ENCODE measurements around the gene NSUN3. TPM values are rescaled to one million over a fixed set of nuclear protein-coding genes. Genes with fewer than 3 reads are reported as not detected.
"Not testable (repeated sequence)": the region's sequence is repeated elsewhere in the genome, so short reads cannot be mapped to it uniquely, and the experiment has no call there.

The NSUN3 gene
- polyA plus RNA-seq, 1 donor from 2014 or later, result 8.7 TPM

DNA sequence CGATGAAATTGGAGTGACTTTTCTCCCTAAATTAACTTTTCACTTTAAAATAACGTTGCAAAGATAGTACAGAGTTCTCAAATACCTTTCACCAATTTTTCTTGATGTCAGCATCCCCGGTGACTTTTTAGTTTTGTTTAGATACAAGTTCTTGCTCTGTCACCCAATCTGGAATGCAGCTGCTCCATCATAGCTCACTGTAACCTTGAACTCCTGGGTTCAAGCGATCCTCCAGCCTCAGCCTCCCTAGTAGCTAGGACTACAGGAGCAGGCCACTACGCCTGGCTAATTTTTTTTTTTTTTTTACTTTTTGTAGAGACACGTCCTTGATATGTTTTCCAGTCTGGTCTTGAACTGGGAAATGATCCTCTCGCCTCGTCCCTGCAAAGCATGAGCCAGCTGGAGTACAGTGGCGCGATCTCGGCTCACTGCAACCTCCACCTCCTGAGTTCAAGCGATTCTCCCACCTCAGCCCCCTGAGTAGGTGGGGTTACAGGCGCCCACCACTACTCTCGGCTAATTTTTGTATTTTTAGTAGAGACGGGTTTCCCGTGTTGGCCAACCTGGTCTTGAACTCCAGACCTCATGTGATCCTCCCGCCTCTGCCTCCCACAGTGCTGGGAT is 747 bp downstream of the NSUN3 start:
- H3K27ac Mint-ChIP-seq, result peak overlapping the region; percentile 87 to 100 (median 100)
- peaks cover 0 to 1% (median 0%) of the 10 kb centered on the region in 3 donors for H3K9me3 Mint-ChIP-seq
- peak overlapping the region; percentile 96 to 99 (median 98) for H3K4me3 Mint-ChIP-seq
- H3K4me1 Mint-ChIP-seq, result peaks cover 22 to 39% (median 32%) of the 10 kb centered on the region in 3 donors
- peaks cover 3% of the 10 kb centered on the region for H3K36me3 Mint-ChIP-seq
- H3K27me3 Mint-ChIP-seq, result no peaks in the 10 kb centered on the region

DNA sequence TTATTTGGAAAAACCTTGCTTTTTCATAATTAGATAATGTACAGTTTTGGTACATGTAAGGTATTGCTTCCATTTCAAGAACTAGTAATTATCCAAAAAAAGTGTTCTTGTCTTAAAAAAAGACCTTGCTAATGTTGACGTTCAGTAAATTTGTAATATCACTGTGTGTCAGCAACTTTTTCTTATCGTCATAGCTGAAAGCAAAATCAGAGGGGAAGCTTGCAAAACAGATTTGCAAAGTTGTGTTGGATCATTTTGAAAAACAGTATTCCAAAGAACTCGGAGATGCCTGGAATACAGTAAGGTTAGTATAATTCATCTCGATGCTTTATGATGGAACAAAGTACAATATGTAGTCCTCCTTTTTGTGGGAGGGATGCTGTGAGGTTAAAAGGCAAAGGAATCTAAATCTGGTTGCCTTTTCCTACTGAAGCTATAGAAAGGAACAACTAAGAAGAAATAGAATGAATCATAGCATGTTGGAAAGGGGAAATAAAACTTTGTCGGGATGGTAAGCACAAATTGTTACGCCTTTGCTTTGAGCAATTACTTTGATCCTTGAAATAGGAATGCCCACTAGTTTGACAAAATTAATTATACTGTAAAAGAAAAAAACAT is 1.5 kb downstream of the NSUN3 start:
- peak overlapping the region in 2 of 3 donors; percentile 87 to 100 for H3K27ac Mint-ChIP-seq
- peaks cover 3% of the 10 kb centered on the region for H3K36me3 Mint-ChIP-seq
- H3K27me3 Mint-ChIP-seq, result no peaks in the 10 kb centered on the region
- peak overlapping the region; percentile 96 to 99 (median 98) for H3K4me3 Mint-ChIP-seq
- H3K9me3 Mint-ChIP-seq, result peaks cover 0 to 1% (median 0%) of the 10 kb centered on the region in 3 donors
- peaks cover 28 to 43% (median 37%) of the 10 kb centered on the region in 3 donors for H3K4me1 Mint-ChIP-seq

DNA sequence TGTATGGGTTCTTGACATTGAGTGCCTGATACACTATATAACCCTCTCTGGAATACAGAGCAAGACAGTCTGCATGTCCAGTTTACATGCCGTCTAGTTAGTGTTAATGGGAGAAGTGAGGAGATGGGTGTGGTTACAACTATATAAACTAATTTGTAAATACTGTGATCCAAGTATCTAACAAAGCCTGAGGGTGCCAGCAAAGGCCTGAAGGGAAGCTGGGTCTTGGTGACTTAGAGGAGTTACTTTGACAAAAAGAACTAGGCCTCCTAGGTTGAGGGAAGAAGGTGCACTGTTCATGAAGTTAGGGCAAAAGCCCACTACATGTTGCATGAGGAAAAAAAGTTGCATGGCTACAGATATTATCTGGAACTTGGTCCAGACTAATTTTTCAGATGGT is 2.3 kb downstream of the NSUN3 start:
- Mint-ChIP-seq H3K27me3 (no peaks in the 10 kb centered on the region), H3K4me1 (peaks cover 30 to 44% (median 37%) of the 10 kb centered on the region in 3 donors), H3K9me3 (peaks cover 0 to 1% (median 0%) of the 10 kb centered on the region in 3 donors), H3K36me3 (peaks cover 3% of the 10 kb centered on the region), H3K27ac (no peak overlapping the region), H3K4me3 (peak overlapping the region in 2 of 4 donors; percentile 8 to 73)

DNA sequence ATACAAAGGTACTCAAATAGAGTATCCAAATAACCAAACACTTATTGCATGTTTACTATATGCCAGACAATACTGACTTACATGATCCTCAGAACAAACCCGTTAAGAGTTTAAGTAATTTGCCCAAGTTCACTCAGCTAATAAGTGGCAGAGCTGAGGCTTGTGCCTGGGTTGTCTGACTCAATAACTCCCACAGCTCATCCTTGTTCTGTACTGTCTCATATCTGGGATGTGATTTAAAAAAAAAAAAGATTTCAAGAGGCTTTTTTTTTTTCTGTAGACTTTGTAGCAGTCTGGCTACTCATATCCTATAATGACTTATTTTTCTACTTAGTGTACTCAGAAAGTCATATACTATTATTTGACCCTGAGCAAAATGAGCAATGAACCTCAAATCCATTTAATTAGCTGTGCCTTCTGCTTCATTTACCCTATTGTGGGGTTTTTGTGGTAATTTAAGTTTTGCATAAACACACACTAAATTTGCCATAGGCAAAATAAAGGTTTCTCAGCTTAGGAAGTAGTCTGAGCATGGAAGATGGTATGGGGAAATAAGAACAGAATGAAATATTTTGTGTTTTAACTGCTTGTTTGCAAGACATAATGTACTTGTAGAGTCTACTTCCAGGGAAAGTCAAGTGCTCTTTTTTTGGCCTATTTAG is 3.1 kb downstream of the NSUN3 start:
- H3K27ac Mint-ChIP-seq, result peak overlapping the region in 1 of 3 donors; percentile 80
- H3K4me1 Mint-ChIP-seq, result peaks cover 30 to 44% (median 37%) of the 10 kb centered on the region in 3 donors

DNA sequence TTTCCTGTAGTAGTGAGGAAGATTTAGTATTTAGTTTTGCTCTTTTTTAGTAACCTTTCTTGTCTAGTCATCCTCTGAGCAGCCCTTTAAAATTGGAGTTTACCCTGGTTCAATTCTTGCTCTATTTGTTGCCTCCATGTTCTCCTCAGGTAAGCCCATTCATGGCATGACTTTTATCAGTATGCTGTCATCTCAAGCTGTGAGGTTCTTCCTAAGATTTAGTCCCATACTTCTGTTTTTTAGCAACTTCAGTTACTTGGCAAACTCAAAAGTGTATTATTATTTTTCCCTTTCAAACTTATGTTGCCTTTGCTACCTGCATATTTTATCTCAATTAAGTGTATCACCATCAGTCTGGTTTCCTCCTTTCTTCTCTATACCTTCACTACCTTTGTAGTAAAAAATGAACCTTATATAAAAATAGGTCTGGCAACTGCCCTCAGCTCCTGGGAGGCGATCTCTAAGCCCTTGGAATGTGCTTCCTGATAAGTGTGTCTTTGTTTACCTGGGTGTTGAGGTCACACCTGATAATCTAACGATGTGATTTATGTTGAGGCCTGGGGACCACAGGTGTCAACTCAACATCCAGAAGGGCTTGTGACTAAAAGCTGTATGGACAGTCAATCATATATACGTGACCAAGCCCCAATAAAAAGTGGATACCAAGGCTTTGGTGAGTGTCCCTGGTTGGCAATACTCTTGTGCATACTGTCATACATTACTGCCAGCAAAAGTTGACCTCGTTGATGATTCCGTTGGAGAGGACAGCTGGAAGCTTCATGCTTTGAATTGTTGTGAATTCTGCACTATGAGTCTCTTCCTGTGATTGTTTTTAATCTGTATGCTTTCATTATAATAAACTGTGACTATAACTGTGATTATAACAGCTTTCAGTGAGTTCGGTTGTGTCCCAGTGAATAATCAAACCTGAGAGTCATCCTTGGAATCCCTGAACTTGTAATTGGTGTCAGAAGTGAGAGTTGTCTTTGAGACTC is 3.9 kb downstream of the NSUN3 start:
- Mint-ChIP-seq H3K4me1 (peaks cover 34 to 46% (median 37%) of the 10 kb centered on the region in 3 donors), H3K27me3 (no peaks in the 10 kb centered on the region), H3K36me3 (peaks cover 3% of the 10 kb centered on the region), H3K27ac (peak overlapping the region in 2 of 3 donors; percentile 47 to 80), H3K9me3 (peaks cover 0 to 1% (median 0%) of the 10 kb centered on the region in 3 donors), H3K4me3 (peak overlapping the region in 3 of 4 donors; percentile 15 to 73 (median 65))

More for the DNA sequence above, 3.1 kb downstream of the NSUN3 start:
- H3K36me3 Mint-ChIP-seq, result peaks cover 3% of the 10 kb centered on the region
- H3K9me3 Mint-ChIP-seq, result peaks cover 0 to 1% (median 0%) of the 10 kb centered on the region in 3 donors
- peak overlapping the region in 1 of 4 donors; percentile 15 for H3K4me3 Mint-ChIP-seq
- no peaks in the 10 kb centered on the region for H3K27me3 Mint-ChIP-seq

DNA sequence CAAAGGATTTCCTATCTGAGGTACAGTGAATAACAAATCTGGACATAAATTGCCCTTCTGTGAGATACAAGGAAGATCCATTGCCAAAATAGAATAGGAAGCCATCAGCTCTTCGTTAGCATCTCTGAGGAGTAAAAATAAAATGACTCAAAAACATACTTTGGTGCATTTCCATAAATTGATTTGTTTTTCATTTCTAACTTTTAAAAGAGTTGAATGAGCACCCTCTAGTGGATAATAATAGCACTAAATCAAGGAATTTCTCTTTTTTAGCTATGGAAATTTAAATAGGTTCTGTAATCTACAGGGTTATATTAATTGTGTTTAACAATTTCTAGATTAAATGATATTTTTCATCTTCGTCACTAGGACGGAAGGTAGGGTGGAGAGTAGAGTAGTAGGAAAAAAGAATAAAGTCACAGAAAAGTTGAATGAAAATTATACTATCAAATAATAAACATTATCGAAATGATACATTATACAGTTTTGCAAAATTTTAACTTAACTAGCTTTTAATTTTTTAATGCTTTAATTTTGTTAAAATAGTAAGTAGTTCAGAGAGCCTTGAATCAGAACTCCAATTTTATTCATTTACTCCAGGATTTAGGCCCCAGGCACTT is 6.4 kb downstream of the NSUN3 start:
- peak overlapping the region in 1 of 3 donors; percentile 42 for H3K27ac Mint-ChIP-seq
- H3K9me3 Mint-ChIP-seq, result peaks cover 0 to 3% (median 0%) of the 10 kb centered on the region in 3 donors
- peaks cover 31 to 43% (median 38%) of the 10 kb centered on the region in 3 donors for H3K4me1 Mint-ChIP-seq
- peak overlapping the region in 1 of 4 donors; percentile 58 for H3K4me3 Mint-ChIP-seq
- H3K36me3 Mint-ChIP-seq, result peaks cover 13% of the 10 kb centered on the region
- H3K27me3 Mint-ChIP-seq, result no peaks in the 10 kb centered on the region

DNA sequence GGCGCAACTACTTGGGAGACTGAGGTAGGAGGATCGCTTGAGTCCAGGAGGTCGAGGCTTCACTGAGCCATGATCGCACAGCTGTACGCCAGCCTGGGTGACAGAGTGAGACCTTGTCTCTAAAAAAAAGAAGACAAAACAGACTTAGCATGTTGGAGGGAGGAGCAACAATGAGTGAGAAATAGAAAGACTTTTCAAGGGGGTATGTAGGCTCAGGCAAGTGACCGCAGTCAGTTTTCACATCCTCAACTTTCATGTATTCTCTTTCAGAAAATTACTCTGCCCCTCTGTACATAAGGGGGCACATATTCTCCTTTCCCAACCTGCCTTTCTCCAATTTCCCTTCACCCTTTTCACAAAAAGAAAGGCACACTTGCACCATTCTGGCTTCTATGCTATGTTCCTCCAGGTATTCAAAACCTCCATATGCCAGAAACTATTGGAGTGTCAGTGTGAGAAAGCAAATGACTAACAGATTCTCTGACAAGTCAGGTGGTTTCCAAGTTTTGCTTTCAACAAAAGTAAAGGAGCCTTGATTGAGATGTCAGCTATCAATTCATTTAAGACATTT is 7.6 kb downstream of the NSUN3 start:
- Mint-ChIP-seq H3K27ac (no peak overlapping the region), H3K27me3 (no peaks in the 10 kb centered on the region), H3K4me3 (no peak overlapping the region), H3K36me3 (peaks cover 13% of the 10 kb centered on the region), H3K4me1 (peaks cover 31 to 45% (median 42%) of the 10 kb centered on the region in 3 donors), H3K9me3 (peaks cover 0 to 3% (median 0%) of the 10 kb centered on the region in 3 donors)

DNA sequence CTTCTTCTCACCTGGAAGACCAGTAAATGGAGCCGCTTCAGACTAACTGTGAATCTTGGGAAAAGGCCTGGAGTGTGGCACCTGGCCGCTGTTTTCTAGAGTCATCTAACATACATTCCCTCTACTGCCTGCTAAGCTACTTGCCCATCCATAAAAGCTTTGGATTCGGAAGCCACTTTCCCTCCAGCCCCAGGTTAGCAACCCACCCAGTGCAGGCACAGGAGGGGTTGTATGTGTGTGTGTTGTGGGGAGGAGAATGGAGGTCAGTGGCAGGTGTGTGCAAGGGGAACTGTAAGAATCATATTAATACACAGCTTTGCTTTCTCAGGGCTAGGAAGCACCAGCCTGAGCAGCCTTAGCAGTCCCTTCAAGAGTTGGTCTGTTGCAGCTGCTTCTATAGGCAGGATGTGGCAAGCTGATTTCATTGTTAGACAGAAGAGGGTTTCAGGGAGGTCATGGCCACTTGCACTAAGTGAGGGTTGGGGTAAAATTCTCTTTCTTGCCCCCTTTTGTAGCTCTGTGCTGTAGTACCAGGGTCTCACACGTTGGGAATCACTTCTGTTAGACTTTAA is 8.9 kb downstream of the NSUN3 start:
- peaks cover 21 to 35% (median 30%) of the 10 kb centered on the region in 3 donors for H3K4me1 Mint-ChIP-seq
- peaks cover 0 to 3% (median 0%) of the 10 kb centered on the region in 3 donors for H3K9me3 Mint-ChIP-seq
- peaks cover 12% of the 10 kb centered on the region for H3K36me3 Mint-ChIP-seq
- H3K4me3 Mint-ChIP-seq, result no peak overlapping the region
- H3K27ac Mint-ChIP-seq, result no peak overlapping the region
- no peaks in the 10 kb centered on the region for H3K27me3 Mint-ChIP-seq

DNA sequence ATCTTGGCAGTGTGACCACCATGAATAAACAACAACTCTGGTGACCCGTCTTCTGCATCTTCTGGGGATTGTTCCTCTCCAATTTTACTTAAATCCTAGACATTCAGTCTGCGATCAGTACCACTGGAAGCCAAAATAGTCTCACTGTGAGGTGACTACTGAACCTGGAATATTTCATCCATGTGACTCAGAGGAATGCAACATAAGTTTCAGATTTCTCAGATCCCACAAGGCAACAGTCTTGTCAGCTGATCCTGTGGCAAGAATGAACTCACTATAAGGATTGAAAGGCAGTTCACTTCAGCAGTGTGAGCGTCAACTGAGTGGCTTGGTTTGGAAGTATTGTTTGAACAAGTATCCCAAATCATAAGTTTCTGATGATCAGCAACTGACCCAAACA is 13.2 kb downstream of the NSUN3 start:
- Mint-ChIP-seq H3K9me3 (peaks cover 0 to 2% (median 0%) of the 10 kb centered on the region in 3 donors), H3K4me3 (no peak overlapping the region), H3K4me1 (peaks cover 22 to 43% (median 41%) of the 10 kb centered on the region in 3 donors), H3K36me3 (peaks cover 16% of the 10 kb centered on the region), H3K27ac (no peak overlapping the region), H3K27me3 (no peaks in the 10 kb centered on the region)

DNA sequence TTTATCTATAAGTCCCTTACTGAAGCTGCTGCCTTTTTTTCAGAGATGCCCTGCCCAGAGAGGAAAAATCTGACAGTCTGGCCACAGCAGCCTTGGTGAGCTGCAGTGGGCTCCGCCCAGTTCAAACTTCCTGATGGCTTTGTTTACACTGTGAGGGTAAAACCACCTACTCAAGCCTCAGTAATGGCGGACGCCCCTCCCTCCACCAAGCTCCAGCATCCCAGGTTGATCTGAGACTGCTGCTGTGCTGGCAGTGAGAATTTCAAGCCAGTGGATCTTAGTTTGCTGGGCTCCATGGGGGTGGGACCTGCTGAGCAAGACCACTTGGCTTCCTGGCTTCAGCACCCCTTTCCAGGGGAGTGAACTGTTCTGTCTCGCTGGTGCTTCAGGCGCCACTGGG is 17.7 kb downstream of the NSUN3 start:
- H3K27ac Mint-ChIP-seq, H3K27me3 Mint-ChIP-seq, H3K9me3 Mint-ChIP-seq: not testable (repeated sequence)
- H3K4me1 Mint-ChIP-seq, result peaks cover 17 to 33% (median 22%) of the 10 kb centered on the region in 3 donors
- H3K36me3 Mint-ChIP-seq, result peaks cover 17% of the 10 kb centered on the region
- H3K4me3 Mint-ChIP-seq, result peak overlapping the region in 2 of 4 donors; percentile 32 to 39

DNA sequence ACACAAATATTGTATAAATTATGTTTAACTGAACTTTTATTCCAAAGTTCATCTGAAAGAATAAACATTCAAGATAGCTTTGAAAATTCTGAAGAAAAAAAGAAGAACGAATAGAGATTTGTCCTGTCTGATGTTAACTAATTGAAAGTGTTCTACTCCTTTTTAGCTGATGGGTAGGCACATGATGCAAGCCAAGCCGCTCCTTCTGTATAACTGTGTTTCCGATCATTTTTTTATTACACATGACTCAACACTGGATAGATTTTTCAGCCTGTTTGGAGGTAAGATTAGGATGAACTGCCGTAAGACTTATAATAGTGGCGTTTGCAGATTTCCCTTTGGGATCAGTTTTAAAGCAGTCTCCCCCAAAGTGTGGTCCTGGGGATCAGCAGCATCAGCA is 19.0 kb downstream of the NSUN3 start:
- Mint-ChIP-seq H3K4me1 (peaks cover 17 to 36% (median 22%) of the 10 kb centered on the region in 3 donors), H3K9me3 (no peaks in the 10 kb centered on the region), H3K36me3 (peaks cover 15% of the 10 kb centered on the region), H3K27ac (peak overlapping the region in 1 of 3 donors; percentile 10), H3K27me3 (no peaks in the 10 kb centered on the region), H3K4me3 (no peak overlapping the region)

DNA sequence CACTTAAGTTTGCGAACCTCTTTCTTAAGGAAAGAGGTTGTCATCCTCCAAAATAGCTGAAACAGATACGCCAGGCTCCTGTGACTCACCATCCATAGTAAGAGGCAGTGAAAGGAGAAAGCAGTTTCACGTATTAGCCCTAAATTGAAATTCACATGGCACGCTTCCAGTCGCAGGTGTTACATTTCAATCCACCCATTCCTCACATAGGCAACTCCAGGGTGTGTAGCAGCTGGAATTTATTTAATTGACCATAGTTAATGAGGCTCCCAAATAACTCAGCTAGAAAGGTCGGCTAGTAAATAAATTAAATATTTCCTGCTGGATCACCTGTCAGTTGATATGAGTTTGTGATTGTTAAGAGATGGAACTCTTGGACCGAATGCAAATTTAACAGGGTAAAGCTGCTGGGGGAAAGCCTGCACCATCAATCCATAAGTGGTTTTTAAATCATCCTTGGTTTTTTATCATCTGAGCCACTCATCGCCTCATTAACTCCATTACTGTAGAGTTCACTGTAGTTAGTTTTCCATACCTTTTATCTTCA is 19.6 kb downstream of the NSUN3 start:
- Mint-ChIP-seq H3K9me3 (no peaks in the 10 kb centered on the region), H3K27ac (no peak overlapping the region), H3K4me3 (no peak overlapping the region), H3K36me3 (peaks cover 15% of the 10 kb centered on the region), H3K4me1 (peaks cover 17 to 36% (median 21%) of the 10 kb centered on the region in 3 donors), H3K27me3 (no peaks in the 10 kb centered on the region)

DNA sequence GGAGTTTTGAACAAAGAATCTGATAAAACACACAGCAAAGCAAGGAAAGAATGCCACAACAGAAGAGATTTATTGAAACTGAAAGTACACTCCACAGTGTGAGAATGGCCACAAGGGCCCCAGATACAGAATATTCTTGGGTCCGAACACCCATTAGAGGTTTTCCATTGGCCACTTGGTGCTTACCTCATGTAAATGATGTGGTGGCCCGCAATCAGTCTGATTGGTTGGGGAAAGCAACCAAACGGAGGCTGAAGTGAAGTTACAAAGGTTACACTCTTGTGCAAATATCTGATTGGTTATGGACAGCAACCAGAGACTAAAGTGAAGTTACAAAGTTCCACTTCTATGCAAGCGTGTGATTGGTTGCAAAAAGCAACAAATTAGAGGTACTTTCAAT is 20.4 kb downstream of the NSUN3 start:
- Mint-ChIP-seq H3K27me3 (no peaks in the 10 kb centered on the region), H3K9me3 (no peaks in the 10 kb centered on the region), H3K36me3 (peaks cover 16% of the 10 kb centered on the region), H3K4me1 (peaks cover 13 to 30% (median 15%) of the 10 kb centered on the region in 3 donors), H3K27ac (no peak overlapping the region), H3K4me3 (peak overlapping the region in 1 of 4 donors; percentile 56)
